Common myeloid progenitor, CD34-positive (primary cell): ENCODE data around the gene PAX3.

Experiments used
- CTCF ChIA-PET: fragments of 350-600 bp; sonication (Branson Sonifier 250); formaldehyde crosslinking; loops from one replicate; lab custom pipeline; 2021; ENCODE audit warnings: antibody characterized with exemption; lab: Charles Lee
- POLR2A ChIA-PET: fragments of 350-600 bp; sonication (Branson Sonifier 250); formaldehyde crosslinking; loops from one replicate; lab custom pipeline; 2021; ENCODE audit warnings: antibody characterized with exemption; lab: Charles Lee
- DNase-seq, 3 donors: peaks; one replicate each; pipeline versions ENCODE4 v3.0.0 to v3.0.0-alpha.2; 2013
- H3K27ac ChIP-seq, 2 experiments: 1 replicate in 1 of 2; 2 replicates in 1 of 2; pipeline ENCODE4 v1.7.0; 2013; ENCODE audit warnings: inconsistent platforms in 2 of 2, low read length in 2 of 2, mild to moderate bottlenecking in 2 of 2, low read depth in 1 of 2, moderate library complexity in 1 of 2; ENCODE audit not compliant: severe bottlenecking in 2 of 2, insufficient read depth in 1 of 2, poor library complexity in 1 of 2
- H3K27me3 ChIP-seq, 5 experiments: replicated peaks in 2 of 5; 1 replicate in 3 of 5; 2 replicates in 2 of 5; pipeline versions ENCODE4 v1.6.1 to v1.7.0; 2013; ENCODE audit warnings: low read length in 4 of 5, mild to moderate bottlenecking in 2 of 5, moderate library complexity in 2 of 5, inconsistent platforms in 1 of 5; ENCODE audit not compliant: insufficient read depth in 5 of 5, control insufficient read depth in 4 of 5
- H3K36me3 ChIP-seq, 4 experiments: 1 replicate in 2 of 4; 2 replicates in 2 of 4; pipeline versions ENCODE4 v1.6.1 to v1.7.0; 2013; ENCODE audit warnings: low read length in 3 of 4, control low read depth in 1 of 4, mild to moderate bottlenecking in 1 of 4; ENCODE audit not compliant: control insufficient read depth in 4 of 4, insufficient read depth in 4 of 4
- H3K4me1 ChIP-seq, 4 experiments: 1 replicate in 3 of 4; 2 replicates in 1 of 4; pipeline versions ENCODE4 v1.6.1 to v1.7.1; 2013; ENCODE audit warnings: low read length in 3 of 4, mild to moderate bottlenecking in 3 of 4, control low read depth in 1 of 4, inconsistent platforms in 1 of 4, moderate library complexity in 1 of 4; ENCODE audit not compliant: control insufficient read depth in 4 of 4, insufficient read depth in 4 of 4; ENCODE audit errors: control extremely low read depth in 1 of 4
- H3K4me3 ChIP-seq, 7 experiments: 1 replicate in 4 of 7; 2 replicates in 3 of 7; pipeline versions ENCODE4 v1.5.1 to v1.7.0; 2013; ENCODE audit warnings: mild to moderate bottlenecking in 7 of 7, low read length in 6 of 7, moderate library complexity in 6 of 7, inconsistent platforms in 2 of 7, low read depth in 2 of 7, control low read depth in 1 of 7; ENCODE audit not compliant: insufficient read depth in 4 of 7, control insufficient read depth in 1 of 7; ENCODE audit errors: extremely low read depth in 1 of 7
- H3K9me3 ChIP-seq, 5 experiments: 1 replicate in 4 of 5; 2 replicates in 1 of 5; pipeline versions ENCODE4 v1.6.1 to v1.7.1; 2013; ENCODE audit warnings: low read length in 4 of 5, mild to moderate bottlenecking in 2 of 5, inconsistent platforms in 1 of 5, low read depth in 1 of 5, moderate library complexity in 1 of 5; ENCODE audit not compliant: control insufficient read depth in 4 of 5, insufficient read depth in 2 of 5; ENCODE audit errors: control extremely low read depth in 1 of 5
- WGBS: methylation state at CpG from one replicate; pipeline ENCODE4 v1.1.5; 2013; ENCODE audit not compliant: insufficient coverage; 5-methylcytosine and 5-hydroxymethylcytosine counted together

The PAX3 gene

GRCh38 chr2:222194669-222195068 is 104.1 kb downstream of the PAX3 start:
- Histone ChIP-seq H3K36me3 (no peaks in the 10 kb centered on the region), H3K27me3 (no peaks in the 10 kb centered on the region), H3K27ac (no peak overlapping the region), H3K4me3 (no peak overlapping the region), H3K9me3 (no peaks in the 10 kb centered on the region), H3K4me1 (no peaks in the 10 kb centered on the region)
- WGBS, result 87% methylated on average over 3 of the region's 5 CpGs
- DNase-seq, result no peak
- ChIA-PET POLR2A (no interaction called here), CTCF (no interaction called here)

GRCh38 chr2:222193328-222193983 is 105.3 kb downstream of the PAX3 start:
- DNase-seq, result no peak
- ChIA-PET CTCF (no interaction called here), POLR2A (no interaction called here)
- Histone ChIP-seq H3K27me3 (no peaks in the 10 kb centered on the region), H3K4me1 (no peaks in the 10 kb centered on the region), H3K4me3 (no peak overlapping the region), H3K36me3 (no peaks in the 10 kb centered on the region), H3K27ac (no peak overlapping the region), H3K9me3 (no peaks in the 10 kb centered on the region)
- WGBS, result 53% methylated on average over 2 of the region's 5 CpGs

GRCh38 chr2:222180619-222181018 is 118.2 kb downstream of the PAX3 start:
- no peak for DNase-seq
- ChIA-PET POLR2A (no interaction called here), CTCF (no interaction called here)
- Histone ChIP-seq H3K27me3 (peaks cover 0 to 4% (median 0%) of the 10 kb centered on the region in 5 experiments), H3K4me1 (no peaks in the 10 kb centered on the region), H3K36me3 (no peaks in the 10 kb centered on the region), H3K4me3 (no peak overlapping the region), H3K9me3 (no peaks in the 10 kb centered on the region), H3K27ac (no peak overlapping the region)
- no CpG with 5 or more reads among the region's 1 CpG for WGBS

GRCh38 chr2:222179592-222179991 is 119.2 kb downstream of the PAX3 start:
- Histone ChIP-seq H3K27me3 (peaks cover 0 to 5% (median under 1%) of the 10 kb centered on the region in 5 experiments), H3K4me1 (no peaks in the 10 kb centered on the region), H3K36me3 (no peaks in the 10 kb centered on the region), H3K27ac (no peak overlapping the region), H3K4me3 (no peak overlapping the region), H3K9me3 (no peaks in the 10 kb centered on the region)
- no peak for DNase-seq
- POLR2A ChIA-PET, result no interaction called here
- CTCF ChIA-PET, result no interaction called here

- WGBS, result 100% methylated on average over 1 of the region's 4 CpGs
- ChIA-PET CTCF (no interaction called here), POLR2A (no interaction called here)
- DNase-seq, result no peak
- Histone ChIP-seq H3K4me1 (no peaks in the 10 kb centered on the region), H3K9me3 (no peaks in the 10 kb centered on the region), H3K4me3 (no peak overlapping the region), H3K27me3 (peaks cover 0 to 5% (median 2%) of the 10 kb centered on the region in 5 experiments), H3K36me3 (no peaks in the 10 kb centered on the region), H3K27ac (no peak overlapping the region)
These were observed 120.3 kb downstream of the PAX3 start for GRCh38 chr2:222178450-222178849.

- CTCF ChIA-PET, result no interaction called here
- no CpG with 5 or more reads among the region's 3 CpGs for WGBS
- H3K27ac ChIP-seq, result no peak overlapping the region
- H3K4me1 ChIP-seq, result no peaks in the 10 kb centered on the region
- no peak overlapping the region for H3K4me3 ChIP-seq
- no peaks in the 10 kb centered on the region for H3K36me3 ChIP-seq
- H3K9me3 ChIP-seq, result no peaks in the 10 kb centered on the region
- peaks cover 0 to 5% (median 2%) of the 10 kb centered on the region in 5 experiments for H3K27me3 ChIP-seq
- no peak for DNase-seq
- POLR2A ChIA-PET, result no interaction called here
These were observed 121.9 kb downstream of the PAX3 start for GRCh38 chr2:222176890-222177289.

- CTCF ChIA-PET, result no interaction called here
- no peaks in the 10 kb centered on the region for H3K9me3 ChIP-seq
- H3K4me1 ChIP-seq, result no peaks in the 10 kb centered on the region
- no peaks in the 10 kb centered on the region for H3K36me3 ChIP-seq
- POLR2A ChIA-PET, result no interaction called here
- no peak for DNase-seq
- WGBS, result 50% methylated on average over 2 of the region's 3 CpGs
- no peak overlapping the region for H3K4me3 ChIP-seq
- H3K27ac ChIP-seq, result no peak overlapping the region
- peaks cover 0 to 5% (median 2%) of the 10 kb centered on the region in 5 experiments for H3K27me3 ChIP-seq
These were observed 124.3 kb downstream of the PAX3 start for GRCh38 chr2:222174450-222174849.
